GM12892 (cell line): ENCODE measurements around the gene P4HB.

Source experiments
- DNase-seq: peaks from one replicate; pipeline ENCODE4 v3.0.0; 2011; ENCODE audit not compliant: insufficient read length
- FAIRE-seq: peaks from 2 replicates; lab custom pipeline; 2011; peaks lifted over from hg19 to GRCh38; lab: Jason Lieb, UNC
- POLR2A ChIP-seq: IDR thresholded peaks from 2 replicates; pipeline ENCODE4 v1.6.1; 2011; ENCODE audit warnings: low read depth, low read length, control low read depth
- POLR2AphosphoS5 ChIP-seq: IDR thresholded peaks from 2 replicates; pipeline ENCODE4 v1.6.1; 2011; ENCODE audit warnings: low read depth, low read length, control low read depth
- TAF1 ChIP-seq: IDR thresholded peaks from 2 replicates; pipeline ENCODE4 v1.6.1; 2011; ENCODE audit warnings: low read depth, mild to moderate bottlenecking, control low read depth, low read length, borderline replicate concordance

The P4HB gene

GRCh38 chr17:81808778-81809555, 51.4 kb downstream of the P4HB start:
- DNase-seq: no peak
- no peak for FAIRE-seq
- TF ChIP-seq POLR2A (no peak), TAF1 (no peak), POLR2AphosphoS5 (no peak)

GRCh38 chr17:81807839-81808238, 52.5 kb downstream of the P4HB start:
- FAIRE-seq (no peak), DNase-seq (no peak)
- TF ChIP-seq TAF1 (no peak), POLR2A (no peak), POLR2AphosphoS5 (no peak)

- no peak for FAIRE-seq
- TF ChIP-seq POLR2A (no peak), POLR2AphosphoS5 (no peak)
- DNase-seq: no peak
Measured at GRCh38 chr17:81807210-81807719, 53.1 kb downstream of the P4HB start.

- no peak for DNase-seq
- no peak for FAIRE-seq
Measured at GRCh38 chr17:81806461-81807209, 53.7 kb downstream of the P4HB start.

GRCh38 chr17:81805707-81806460, 54.5 kb downstream of the P4HB start:
- TF ChIP-seq POLR2A (no peak), POLR2AphosphoS5 (no peak), TAF1 (no peak)
- no peak for DNase-seq
- no peak for FAIRE-seq

More at GRCh38 chr17:81806461-81807209, 53.7 kb downstream of the P4HB start:
- TF ChIP-seq POLR2AphosphoS5 (no peak), TAF1 (no peak), POLR2A (no peak)

- FAIRE-seq (no peak), DNase-seq (no peak)
- no peak for TF ChIP-seq POLR2A
Measured at GRCh38 chr17:81804559-81805399, 55.6 kb downstream of the P4HB start.

- DNase-seq (no peak), FAIRE-seq (no peak)
- TF ChIP-seq POLR2A (no peak), TAF1 (no peak), POLR2AphosphoS5 (no peak)
Measured at GRCh38 chr17:81803728-81804558, 56.4 kb downstream of the P4HB start, which contains the start of gene GCGR. Gene GCGR (plus strand): TSS chr17:81804150. CDS start chr17:81809019, 4,869 bp downstream.

GRCh38 chr17:81802856-81803643, 57.3 kb downstream of the P4HB start:
- DNase-seq (no peak), FAIRE-seq (no peak)
- TF ChIP-seq POLR2AphosphoS5 (no peak), POLR2A (no peak), TAF1 (no peak)

GRCh38 chr17:81802048-81802758, 58.1 kb downstream of the P4HB start:
- TF ChIP-seq POLR2A: no peak
- TF ChIP-seq POLR2AphosphoS5: no peak
- TF ChIP-seq TAF1: no peak
- FAIRE-seq (no peak), DNase-seq (no peak)
